HepG2 (cell line): ENCODE measurements around the gene PPFIA3. TPM values are rescaled to one million over a fixed set of nuclear protein-coding genes. Genes with fewer than 3 reads are reported as not detected.

Source experiments
- ARNTL ChIP-seq: sonication (generic); formaldehyde crosslinking; IDR thresholded peaks from 2 replicates; pipeline ENCODE4 v1.4.0; 2020; ENCODE audit warnings: mild to moderate bottlenecking, missing genetic modification reagents
- BRCA1 ChIP-seq: sonication (generic); formaldehyde crosslinking; IDR thresholded peaks from 2 replicates; pipeline ENCODE4 v1.4.0; 2020; ENCODE audit warnings: missing genetic modification reagents
- E2F5 ChIP-seq: sonication (generic); formaldehyde crosslinking; conservative IDR thresholded peaks from 2 replicates; pipeline ENCODE4 v1.4.0; 2020; ENCODE audit warnings: missing genetic modification reagents
- FOXK2 ChIP-seq: fragments of 450-650 bp; IDR thresholded peaks from 2 replicates; pipeline ENCODE4 v1.6.1; 2016
- FUBP1 ChIP-seq: sonication (generic); formaldehyde crosslinking; IDR thresholded peaks from 2 replicates; pipeline ENCODE4 v1.5.1; 2020; ENCODE audit warnings: missing genetic modification reagents, mild to moderate bottlenecking, borderline replicate concordance
- HDAC1 ChIP-seq: sonication (generic); formaldehyde crosslinking; IDR thresholded peaks from 2 replicates; pipeline ENCODE4 v1.5.1; 2020; ENCODE audit warnings: mild to moderate bottlenecking, missing genetic modification reagents
- HES4 ChIP-seq: sonication (generic); formaldehyde crosslinking; IDR thresholded peaks from 2 replicates; pipeline ENCODE4 v1.9.0; 2021; ENCODE audit warnings: mild to moderate bottlenecking, missing genetic modification reagents, borderline replicate concordance
- HNRNPH1 ChIP-seq: fragments of 200-400 bp; formaldehyde crosslinking; optimal IDR thresholded peaks from 2 replicates; pipeline ENCODE3; 2017; ENCODE audit warnings: mild to moderate bottlenecking, low read depth, low read length
- MED1 ChIP-seq: sonication (generic); formaldehyde crosslinking; IDR thresholded peaks from 2 replicates; pipeline ENCODE4 v1.4.0; 2020; ENCODE audit warnings: missing genetic modification reagents
- MTA1 ChIP-seq: sonication (generic); formaldehyde crosslinking; IDR thresholded peaks from 2 replicates; pipeline ENCODE4 v1.4.0; 2020; ENCODE audit warnings: missing genetic modification reagents, mild to moderate bottlenecking, borderline replicate concordance
- RCOR2 ChIP-seq: IDR thresholded peaks from 2 replicates; pipeline ENCODE4 v1.6.1; 2016; ENCODE audit warnings: missing biosample characterization, missing genetic modification reagents
- SALL2 ChIP-seq: sonication (generic); formaldehyde crosslinking; IDR thresholded peaks from 2 replicates; pipeline ENCODE4 v1.8.1; 2023; ENCODE audit warnings: mild to moderate bottlenecking, missing genetic modification reagents, inconsistent platforms
- TCF7 ChIP-seq: sonication (generic); IDR thresholded peaks from 2 replicates; pipeline ENCODE4 v1.6.1; 2016; ENCODE audit warnings: antibody characterized with exemption, low read depth
- THAP11 ChIP-seq: IDR thresholded peaks from 2 replicates; pipeline ENCODE4 v1.6.1; 2016; ENCODE audit warnings: missing biosample characterization, missing genetic modification reagents
- TMF1 ChIP-seq: sonication (generic); formaldehyde crosslinking; IDR thresholded peaks from 2 replicates; pipeline ENCODE4 v1.8.1; 2022; ENCODE audit warnings: low read depth, missing genetic modification reagents
- ZBTB21 ChIP-seq: sonication (generic); formaldehyde crosslinking; IDR thresholded peaks from 2 replicates; pipeline ENCODE4 v1.4.0; 2020; ENCODE audit warnings: missing genetic modification reagents
- ZC3H4 ChIP-seq: sonication (generic); formaldehyde crosslinking; IDR thresholded peaks from 2 replicates; pipeline ENCODE4 v1.4.0; 2020; ENCODE audit warnings: missing genetic modification reagents, borderline replicate concordance
- ZFP82 ChIP-seq: sonication (generic); formaldehyde crosslinking; IDR thresholded peaks from 2 replicates; pipeline ENCODE4 v1.5.1; 2020; ENCODE audit warnings: mild to moderate bottlenecking, missing genetic modification reagents, borderline replicate concordance
- ZNF264 ChIP-seq: sonication (generic); formaldehyde crosslinking; IDR thresholded peaks from 2 replicates; pipeline ENCODE4 v1.4.0; 2020; ENCODE audit warnings: missing genetic modification reagents
- ZNF337 ChIP-seq: sonication (generic); formaldehyde crosslinking; IDR thresholded peaks from 2 replicates; pipeline ENCODE4 v1.5.1; 2020; ENCODE audit warnings: missing genetic modification reagents, low read depth, mild to moderate bottlenecking, borderline replicate concordance
- ZNF513 ChIP-seq: sonication (generic); formaldehyde crosslinking; conservative IDR thresholded peaks from 2 replicates; pipeline ENCODE4 v1.5.0; 2020; ENCODE audit warnings: missing genetic modification reagents
- ZNF530 ChIP-seq: sonication (generic); formaldehyde crosslinking; IDR thresholded peaks from 2 replicates; pipeline ENCODE4 v1.5.0; 2020; ENCODE audit warnings: low read depth, mild to moderate bottlenecking, missing genetic modification reagents
- ZNF670 ChIP-seq: sonication (generic); formaldehyde crosslinking; IDR thresholded peaks from 2 replicates; pipeline ENCODE4 v1.8.0; 2022; ENCODE audit warnings: mild to moderate bottlenecking, missing genetic modification reagents, borderline replicate concordance
- ZNF766 ChIP-seq: sonication (generic); formaldehyde crosslinking; IDR thresholded peaks from 2 replicates; pipeline ENCODE4 v1.5.0; 2020; ENCODE audit warnings: missing genetic modification reagents, borderline replicate concordance
- ZNF879 ChIP-seq: sonication (generic); formaldehyde crosslinking; IDR thresholded peaks from 2 replicates; pipeline ENCODE4 v1.8.1; 2023; ENCODE audit warnings: missing genetic modification reagents
- polyA plus RNA-seq, 8 experiments: library from polyadenylated mRNA; depleted of rRNA in 3 of 8; stranded (reverse) in 7 of 8; unstranded in 1 of 8; fragments of >200 nt; fragmentation: Illumina TruSeq in 4 of 8; extraction: Trizol in 4 of 8; gene quantifications; 2 replicates each; pipeline versions ENCODE4 v1.2.1 to v1.2.3, GENCODE V29; 2011 to 2016; ENCODE audit warnings: low read depth in 4 of 8, missing spikeins in 1 of 8, mixed read lengths in 1 of 8; ENCODE audit not compliant: insufficient read depth in 1 of 8
- total RNA-seq, 5 experiments: library from RNA; depleted of rRNA; stranded (reverse); fragments of >200 nt; fragmentation: Illumina TruSeq; extraction: Trizol; gene quantifications; 2 replicates each; pipeline ENCODE4 v1.2.3, GENCODE V29; 2016; ENCODE audit warnings: low read depth in 1 of 5

PPFIA3 gene
- total and polyA plus RNA-seq, 2 of the 13 experiments (the other 11 are each of a cell fraction or from before 2014, with no cell fraction given) = 6.7 to 8.6 TPM

- TF ChIP-seq ZNF513 (CRISPR knock-in tag) (no peak), ZNF670 (peak; percentile 65; the same call in 1 of the 2 replicates), ZFP82 (peak; percentile 77; the same call in 1 of the 2 replicates), ZNF337 (CRISPR knock-in tag) (0 out of 2 replicates have a peak, but pooled peaks have one; percentile 42), SALL2 (CRISPR knock-in tag) (peak; percentile 49; the same call in 1 of the 2 replicates), ARNTL (CRISPR knock-in tag) (0 out of 2 replicates have a peak, but pooled peaks have one; percentile 37), ZNF530 (CRISPR knock-in tag) (no peak), BRCA1 (CRISPR knock-in tag) (0 out of 2 replicates have a peak, but pooled peaks have one; percentile 57), HDAC1 (CRISPR knock-in tag) (peak; percentile 82), TMF1 (CRISPR knock-in tag) (no peak), FOXK2 (peak; percentile 93), FUBP1 (CRISPR knock-in tag) (no peak), HNRNPH1 (no peak), ZNF264 (CRISPR knock-in tag) (no peak), TCF7 (no peak), MTA1 (peak; percentile 74), ZC3H4 (no peak), ZNF879 (CRISPR knock-in tag) (no peak), THAP11 (peak; percentile 79), RCOR2 (no peak), HES4 (CRISPR knock-in tag) (no peak), ZBTB21 (peak; percentile 77), E2F5 (CRISPR knock-in tag) (no peak), MED1 (CRISPR knock-in tag) (peak; percentile 45; the same call in 1 of the 2 replicates), ZNF766 (CRISPR knock-in tag) (no peak)
Measured at GRCh38 chr19:49150106-49150943, 31.0 kb downstream of the PPFIA3 start (continued).
